Peyer's patch (tissue), 4 donors: Measurements from ENCODE around the gene WDTC1. TPM values are rescaled to one million over a fixed set of nuclear protein-coding genes. Genes with fewer than 3 reads are reported as not detected.

Experiments used
- DNase-seq, 3 donors: peaks; one replicate each; pipeline ENCODE4 v3.0.0-alpha.2; 2017 to 2019
- H3K27ac ChIP-seq, 4 donors: fragments of 200-600 bp; sonication (generic); one replicate each; pipeline ENCODE4 v1.5.1; 2016 to 2019
- H3K27me3 ChIP-seq, 2 donors: fragments of 200-600 bp; sonication (generic); one replicate each; pipeline ENCODE4 v1.5.1; 2019
- H3K36me3 ChIP-seq, 3 donors: fragments of 200-600 bp; sonication (generic); one replicate each; pipeline ENCODE4 v1.5.1; 2016 to 2019
- H3K4me1 ChIP-seq, 4 donors: fragments of 200-600 bp; sonication (generic); one replicate each; pipeline ENCODE4 v1.5.1; 2016 to 2019
- H3K4me3 ChIP-seq, 4 donors: fragments of 200-600 bp; sonication (generic); 1 replicate in 3 of 4; 2 replicates in 1 of 4; pipeline ENCODE4 v1.5.1; 2016 to 2019; ENCODE audit warnings: mild to moderate bottlenecking in 1 of 4
- H3K9me3 ChIP-seq, 4 donors: fragments of 200-600 bp; sonication (generic); one replicate each; pipeline ENCODE4 v1.5.1; 2016 to 2019; ENCODE audit warnings: mild to moderate bottlenecking in 1 of 4
- POLR2A ChIP-seq, 2 donors: fragments of 450-650 bp; IDR thresholded peaks; one replicate each; pipeline ENCODE4 v1.5.1; 2017; ENCODE audit warnings: antibody characterized with exemption in 2 of 2, mild to moderate bottlenecking in 2 of 2, moderate library complexity in 2 of 2
- total RNA-seq, 4 donors: library from RNA; depleted of rRNA; stranded (reverse); fragments of >200 nt; gene quantifications; one replicate each; pipeline ENCODE4 v1.1.0, GENCODE V29; 2016
- TF ChIP-seq, protein P1 (sequence below), 6 experiments: fragments of 450-650 bp in 4 of 6; fragments of 200-600 bp in 2 of 6; sonication (generic) in 1 of 6; IDR thresholded peaks; one replicate each; pipeline ENCODE4 v1.5.1; 2017 to 2019; ENCODE audit warnings: antibody characterized with exemption in 6 of 6, mild to moderate bottlenecking in 3 of 6, moderate library complexity in 1 of 6

Gene WDTC1
- total RNA-seq, 4 donors from 2014 or later = 30.5 to 53.3 (median 40.7) TPM

DNA sequence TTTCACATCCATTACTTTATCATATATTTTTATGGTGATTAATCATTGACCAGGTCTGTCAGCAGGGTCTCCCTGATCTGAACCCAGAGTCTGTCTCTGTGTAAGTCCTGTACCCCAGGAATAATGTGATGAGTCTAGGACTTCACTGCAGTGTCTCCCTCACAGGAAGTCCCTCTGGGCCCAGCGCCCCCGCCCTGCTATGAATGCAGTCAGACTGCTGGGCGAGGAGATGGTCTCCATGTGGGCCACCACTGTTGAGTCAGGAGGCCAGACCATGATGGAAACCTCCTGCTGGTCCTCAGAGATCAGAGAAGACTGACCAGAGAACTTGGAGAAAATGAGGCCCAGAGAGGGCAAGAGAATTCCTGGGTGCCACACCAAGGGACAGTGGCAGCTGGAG lies 97.0 kb downstream of the WDTC1 start:
- TF ChIP-seq, protein P1, sequence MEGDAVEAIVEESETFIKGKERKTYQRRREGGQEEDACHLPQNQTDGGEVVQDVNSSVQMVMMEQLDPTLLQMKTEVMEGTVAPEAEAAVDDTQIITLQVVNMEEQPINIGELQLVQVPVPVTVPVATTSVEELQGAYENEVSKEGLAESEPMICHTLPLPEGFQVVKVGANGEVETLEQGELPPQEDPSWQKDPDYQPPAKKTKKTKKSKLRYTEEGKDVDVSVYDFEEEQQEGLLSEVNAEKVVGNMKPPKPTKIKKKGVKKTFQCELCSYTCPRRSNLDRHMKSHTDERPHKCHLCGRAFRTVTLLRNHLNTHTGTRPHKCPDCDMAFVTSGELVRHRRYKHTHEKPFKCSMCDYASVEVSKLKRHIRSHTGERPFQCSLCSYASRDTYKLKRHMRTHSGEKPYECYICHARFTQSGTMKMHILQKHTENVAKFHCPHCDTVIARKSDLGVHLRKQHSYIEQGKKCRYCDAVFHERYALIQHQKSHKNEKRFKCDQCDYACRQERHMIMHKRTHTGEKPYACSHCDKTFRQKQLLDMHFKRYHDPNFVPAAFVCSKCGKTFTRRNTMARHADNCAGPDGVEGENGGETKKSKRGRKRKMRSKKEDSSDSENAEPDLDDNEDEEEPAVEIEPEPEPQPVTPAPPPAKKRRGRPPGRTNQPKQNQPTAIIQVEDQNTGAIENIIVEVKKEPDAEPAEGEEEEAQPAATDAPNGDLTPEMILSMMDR (IDR thresholded peaks at IDR 0.05) = no peak
- TF ChIP-seq POLR2A (IDR thresholded peaks at IDR 0.05) = no peak
- peaks cover 0 to 66% (median 0%) of the 10 kb centered on the region in 3 donors for H3K36me3 ChIP-seq
- no peaks in the 10 kb centered on the region for H3K27me3 ChIP-seq

DNA sequence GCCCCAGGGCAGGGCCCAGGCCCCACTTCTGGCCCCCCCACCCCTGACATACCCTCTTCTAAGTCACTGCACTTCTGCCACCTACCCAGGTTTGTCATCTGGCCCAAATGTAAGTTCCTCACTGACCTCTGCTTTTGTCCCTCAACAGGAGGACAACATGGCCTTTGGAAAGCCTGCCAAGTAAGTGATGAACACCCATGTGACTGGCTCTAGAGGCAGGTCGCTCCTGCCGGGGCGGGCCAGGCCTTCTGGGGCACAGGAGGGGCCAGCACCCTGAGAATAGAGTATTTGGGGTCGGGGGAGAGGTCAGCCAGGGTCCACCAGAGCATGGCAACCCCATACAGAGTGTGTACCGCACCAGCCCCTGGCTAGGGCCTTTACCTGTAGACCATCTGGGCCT lies 97.5 kb downstream of the WDTC1 start:
- H3K4me3 ChIP-seq = no peak overlapping the region
- H3K4me1 ChIP-seq = no peaks in the 10 kb centered on the region
- H3K27ac ChIP-seq = no peak overlapping the region
- no peaks in the 10 kb centered on the region for H3K9me3 ChIP-seq
- TF ChIP-seq, protein P1 (IDR thresholded peaks at IDR 0.05) = no peak
- TF ChIP-seq POLR2A (IDR thresholded peaks at IDR 0.05) = no peak
- no peaks in the 10 kb centered on the region for H3K27me3 ChIP-seq
- DNase-seq = no peak
- peaks cover 0 to 69% (median 0%) of the 10 kb centered on the region in 3 donors for H3K36me3 ChIP-seq

More for the DNA sequence above, 97.0 kb downstream of the WDTC1 start:
- Histone ChIP-seq H3K4me1 (peaks cover 0 to 4% (median 0%) of the 10 kb centered on the region in 4 donors), H3K27ac (no peak overlapping the region), H3K9me3 (no peaks in the 10 kb centered on the region), H3K4me3 (no peak overlapping the region)
- no peak for DNase-seq

DNA sequence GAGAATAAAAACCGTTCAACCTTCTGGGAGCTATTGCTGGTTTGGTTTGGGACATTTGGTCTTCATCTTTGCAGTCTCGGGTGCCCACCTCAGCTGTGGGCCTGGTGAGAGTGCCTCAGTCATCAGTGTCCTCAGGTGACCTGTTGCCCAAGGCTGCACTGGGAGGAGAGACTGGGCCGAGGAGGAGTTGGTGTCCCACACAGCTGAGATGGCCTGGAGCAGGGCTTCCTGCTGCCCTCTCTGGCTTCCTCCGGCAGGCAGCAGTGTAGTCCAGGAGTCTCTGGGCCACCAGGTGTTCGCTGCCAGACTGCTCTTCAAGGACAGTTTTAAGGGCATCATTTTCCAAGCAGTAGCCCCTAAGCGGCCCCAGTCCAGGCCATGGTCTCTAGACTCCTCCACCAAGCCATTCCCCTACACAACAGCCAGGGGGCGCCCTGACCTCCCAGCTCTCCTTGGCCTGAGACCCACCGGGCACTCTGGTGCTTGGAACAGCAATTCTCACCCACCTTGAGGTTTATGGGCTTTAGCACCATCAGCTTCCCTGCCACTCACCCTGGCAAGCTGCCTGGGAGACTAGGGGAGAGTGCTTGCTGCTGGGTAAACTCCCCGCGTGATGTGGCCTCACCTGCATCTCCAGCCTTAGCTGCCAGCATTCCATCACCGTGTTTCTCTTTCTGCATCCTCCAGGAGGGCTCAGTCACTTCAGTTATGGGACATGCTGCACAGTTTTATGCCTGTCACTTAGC lies 98.3 kb downstream of the WDTC1 start:
- H3K36me3 ChIP-seq = peaks cover 0 to 65% (median 0%) of the 10 kb centered on the region in 3 donors
- H3K9me3 ChIP-seq = no peaks in the 10 kb centered on the region
- H3K27ac ChIP-seq = no peak overlapping the region
- TF ChIP-seq POLR2A (IDR thresholded peaks at IDR 0.05) = no peak
- TF ChIP-seq, protein P1 (IDR thresholded peaks at IDR 0.05) = peak; percentile 66 to 83 (median 74)
- peak in 2 of 3 donors; percentile 39 to 70 for DNase-seq
- no peaks in the 10 kb centered on the region for H3K27me3 ChIP-seq
- H3K4me3 ChIP-seq = no peak overlapping the region
- H3K4me1 ChIP-seq = no peaks in the 10 kb centered on the region

DNA sequence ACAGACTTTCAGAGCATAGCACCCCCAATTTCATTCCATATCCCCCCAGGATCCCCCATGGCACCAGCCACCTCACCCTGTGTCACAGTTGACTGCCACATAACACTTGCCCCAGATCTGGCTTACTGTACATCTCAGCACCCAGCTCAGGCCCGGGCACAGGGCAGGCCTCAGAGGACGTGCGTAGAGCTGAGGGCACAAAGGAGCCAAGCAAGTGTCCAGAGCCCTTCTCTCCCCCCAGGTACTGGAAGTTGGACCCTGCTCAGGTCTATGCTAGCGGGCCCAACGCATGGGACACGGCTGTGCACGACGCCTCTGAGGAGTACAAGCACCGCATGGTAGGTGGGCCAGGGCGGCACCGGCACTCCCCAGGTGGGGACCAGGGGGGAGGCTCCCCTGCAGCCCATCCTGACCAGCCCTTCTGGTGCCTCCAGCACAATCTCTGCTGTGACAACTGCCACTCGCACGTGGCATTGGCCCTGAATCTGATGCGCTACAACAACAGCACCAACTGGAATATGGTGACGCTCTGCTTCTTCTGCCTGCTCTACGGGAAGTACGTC lies 99.4 kb downstream of the WDTC1 start:
- H3K9me3 ChIP-seq = no peaks in the 10 kb centered on the region
- TF ChIP-seq, protein P1 (IDR thresholded peaks at IDR 0.05) = no peak
- TF ChIP-seq POLR2A (IDR thresholded peaks at IDR 0.05) = no peak
- no peak for DNase-seq
- H3K4me3 ChIP-seq = no peak overlapping the region
- H3K27ac ChIP-seq = no peak overlapping the region
- H3K4me1 ChIP-seq = no peaks in the 10 kb centered on the region
- H3K36me3 ChIP-seq = peaks cover 0 to 60% (median 0%) of the 10 kb centered on the region in 3 donors
- no peaks in the 10 kb centered on the region for H3K27me3 ChIP-seq

DNA sequence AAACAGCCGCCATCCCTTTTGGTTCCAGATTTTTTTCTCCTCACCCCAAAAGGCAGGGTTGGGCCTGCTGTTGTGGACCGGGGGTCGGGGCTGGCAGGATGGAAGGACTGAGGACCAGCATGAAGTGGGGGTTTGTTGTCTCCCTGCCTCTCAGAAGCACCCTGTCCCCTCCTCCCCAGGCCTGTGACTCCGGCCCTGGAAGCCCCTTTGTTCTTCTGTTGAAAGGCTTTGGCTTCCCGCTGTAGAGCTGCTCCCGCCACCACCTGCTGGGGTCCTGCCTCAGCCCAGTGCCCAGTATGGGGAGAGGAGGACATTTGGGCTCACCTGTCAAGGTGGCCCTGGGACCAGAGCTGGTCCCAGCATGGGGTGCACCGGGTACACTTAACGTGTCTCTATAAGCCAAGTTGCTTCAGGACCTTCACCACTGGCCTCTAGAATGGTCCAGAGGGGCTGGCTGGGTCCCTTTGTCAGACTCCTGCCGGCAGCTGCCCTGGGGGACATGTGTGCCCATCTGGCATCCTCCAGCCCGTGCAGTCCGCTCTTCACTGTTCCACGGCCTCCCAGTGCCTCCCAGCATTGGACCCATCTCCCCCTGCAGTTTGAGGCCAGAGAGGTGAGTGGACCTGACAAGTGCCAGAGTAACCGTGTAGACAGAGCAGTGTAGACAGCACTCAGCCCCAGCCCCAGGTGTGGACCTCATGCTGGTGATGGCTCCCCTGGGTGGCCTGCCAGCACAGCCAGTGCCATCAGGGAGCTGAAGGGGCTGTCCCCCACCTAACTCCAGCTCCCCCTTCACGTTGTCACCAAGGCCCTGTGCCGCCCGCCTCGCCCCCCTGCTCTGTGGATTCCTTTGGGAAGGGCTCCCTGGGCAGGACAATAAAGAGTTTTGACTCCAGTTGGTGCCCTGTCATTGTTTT lies 101.3 kb downstream of the WDTC1 start:
- no peaks in the 10 kb centered on the region for H3K9me3 ChIP-seq
- peaks cover 0 to 3% (median under 1%) of the 10 kb centered on the region in 4 donors for H3K4me1 ChIP-seq
- TF ChIP-seq POLR2A (IDR thresholded peaks at IDR 0.05) = no peak
- H3K36me3 ChIP-seq = peaks cover 0 to 55% (median 0%) of the 10 kb centered on the region in 3 donors
- no peak overlapping the region for H3K27ac ChIP-seq
- no peak overlapping the region for H3K4me3 ChIP-seq
- H3K27me3 ChIP-seq = no peaks in the 10 kb centered on the region
- no peak for DNase-seq
